Activated naive CD8-positive, alpha-beta T cell treated with anti-CD3 and anti-CD28 coated beads, Interleukin-2, amount 50 U/mL, for 24 hours (primary cell): ENCODE measurements around the gene KLK11.

Experiments
- ATAC-seq: fragments of 150-1000 bp; cut with Tn5 transposase; one replicate; pipeline ENCODE4 v1.10.0; 2021
- DNase-seq: peaks from one replicate; pipeline ENCODE4 v3.0.0; 2021
- H3K27ac Mint-ChIP-seq: one replicate; pipeline ENCODE4 v1.8.0; 2021; ENCODE audit warnings: mild to moderate bottlenecking, mixed read lengths
- H3K27me3 Mint-ChIP-seq: one replicate; pipeline ENCODE4 v1.8.0; 2021; ENCODE audit warnings: mixed read lengths
- H3K36me3 Mint-ChIP-seq: one replicate; pipeline ENCODE4 v1.8.0; 2021; ENCODE audit warnings: low read depth, mixed read lengths
- H3K4me1 Mint-ChIP-seq: one replicate; pipeline ENCODE4 v1.8.0; 2021; ENCODE audit warnings: mixed read lengths
- H3K4me3 Mint-ChIP-seq: one replicate; pipeline ENCODE4 v1.8.0; 2021; ENCODE audit warnings: mild to moderate bottlenecking, moderate library complexity, mixed read lengths
- H3K9me3 Mint-ChIP-seq: one replicate; pipeline ENCODE4 v1.8.0; 2021; ENCODE audit warnings: mixed read lengths

KLK11 gene

GRCh38 chr19:50978772-50979390 lies 47.5 kb downstream of the KLK11 start:
- ATAC-seq (no peak), DNase-seq (no peak)
- Mint-ChIP-seq H3K4me1 (no peaks in the 10 kb centered on the region), H3K27me3 (peaks cover 48% of the 10 kb centered on the region), H3K4me3 (no peak overlapping the region), H3K9me3 (no peaks in the 10 kb centered on the region), H3K27ac (no peak overlapping the region), H3K36me3 (no peaks in the 10 kb centered on the region)

GRCh38 chr19:50977626-50978025 lies 48.8 kb downstream of the KLK11 start:
- ATAC-seq (no peak), DNase-seq (no peak)
- Mint-ChIP-seq H3K36me3 (no peaks in the 10 kb centered on the region), H3K27ac (no peak overlapping the region), H3K4me3 (no peak overlapping the region), H3K4me1 (no peaks in the 10 kb centered on the region), H3K27me3 (peaks cover 49% of the 10 kb centered on the region), H3K9me3 (no peaks in the 10 kb centered on the region)

GRCh38 chr19:50975766-50976165 lies 50.6 kb downstream of the KLK11 start:
- no peak overlapping the region for H3K4me3 Mint-ChIP-seq
- H3K9me3 Mint-ChIP-seq: no peaks in the 10 kb centered on the region
- no peak for DNase-seq
- H3K27ac Mint-ChIP-seq: no peak overlapping the region
- ATAC-seq: no peak
- H3K36me3 Mint-ChIP-seq: no peaks in the 10 kb centered on the region
- peaks cover 48% of the 10 kb centered on the region for H3K27me3 Mint-ChIP-seq
- H3K4me1 Mint-ChIP-seq: no peaks in the 10 kb centered on the region

GRCh38 chr19:50974702-50975556 lies 51.5 kb downstream of the KLK11 start:
- Mint-ChIP-seq H3K4me1 (no peaks in the 10 kb centered on the region), H3K27ac (no peak overlapping the region), H3K9me3 (no peaks in the 10 kb centered on the region), H3K36me3 (no peaks in the 10 kb centered on the region), H3K4me3 (no peak overlapping the region), H3K27me3 (peaks cover 42% of the 10 kb centered on the region)
- ATAC-seq (no peak), DNase-seq (no peak)

- Mint-ChIP-seq H3K4me1 (no peaks in the 10 kb centered on the region), H3K9me3 (no peaks in the 10 kb centered on the region), H3K27ac (no peak overlapping the region), H3K36me3 (no peaks in the 10 kb centered on the region), H3K4me3 (no peak overlapping the region), H3K27me3 (peaks cover 44% of the 10 kb centered on the region)
- DNase-seq (no peak), ATAC-seq (no peak)
Measured at GRCh38 chr19:50972795-50973376, 53.5 kb downstream of the KLK11 start.
